NCI-H2081 (cell line): Measurements from ENCODE around the gene FAM111B.
"Not testable (repeated sequence)": the region's sequence is repeated elsewhere in the genome, so short reads cannot be mapped to it uniquely, and the experiment has no call there.

Experiments
- DNase-seq, 2 experiments: peaks; one replicate each; lab custom pipeline; 2025; lab: John Stamatoyannopoulos, UW

Gene FAM111B

GRCh38 chr11:59102259-59102765, 4.7 kb upstream of the FAM111B start:
- DNase-seq = peak; percentile 0 to 6

GRCh38 chr11:59107721-59108120, 684 bp downstream of the FAM111B start:
- peak in 1 of 2 experiments; percentile 36 for DNase-seq

GRCh38 chr11:59112494-59112893, 5.5 kb downstream of the FAM111B start:
- no peak for DNase-seq

- no peak for DNase-seq
Measured at GRCh38 chr11:59114344-59114743, 7.3 kb downstream of the FAM111B start.

GRCh38 chr11:59115553-59115952, 8.5 kb downstream of the FAM111B start:
- DNase-seq = no peak

- DNase-seq = no peak
Measured at GRCh38 chr11:59117774-59118173, 10.7 kb downstream of the FAM111B start.

- no peak for DNase-seq
Measured at GRCh38 chr11:59119826-59120225, 12.8 kb downstream of the FAM111B start.

- DNase-seq = peak; percentile 55 to 69
Measured at GRCh38 chr11:59135648-59136461, 28.8 kb downstream of the FAM111B start.

- not testable (repeated sequence) for DNase-seq
Measured at GRCh38 chr11:59136551-59136950, 29.5 kb downstream of the FAM111B start.

- DNase-seq = no peak
Measured at GRCh38 chr11:59137190-59137589, 30.2 kb downstream of the FAM111B start.

GRCh38 chr11:59138643-59139042, 31.6 kb downstream of the FAM111B start:
- no peak for DNase-seq

- no peak for DNase-seq
Measured at GRCh38 chr11:59141191-59141590, 34.2 kb downstream of the FAM111B start.

- DNase-seq = no peak
Measured at GRCh38 chr11:59141673-59142460, 34.8 kb downstream of the FAM111B start.

- peak; percentile 72 to 85 for DNase-seq
Measured at GRCh38 chr11:59142530-59143507, 35.8 kb downstream of the FAM111B start, which contains the start of gene FAM111A. FAM111A (plus strand) TSS chr11:59142856; CDS start chr11:59148873, 6,017 bp downstream.

GRCh38 chr11:59144096-59144495, 37.1 kb downstream of the FAM111B start:
- DNase-seq = no peak

GRCh38 chr11:59144579-59145345, 37.7 kb downstream of the FAM111B start:
- peak; percentile 90 to 94 for DNase-seq

GRCh38 chr11:59145534-59145933, 38.5 kb downstream of the FAM111B start:
- no peak for DNase-seq

GRCh38 chr11:59151761-59152160, 44.7 kb downstream of the FAM111B start:
- DNase-seq = no peak

- DNase-seq = no peak
Measured at GRCh38 chr11:59152312-59152951, 45.4 kb downstream of the FAM111B start.

GRCh38 chr11:59154610-59155009, 47.6 kb downstream of the FAM111B start:
- DNase-seq = no peak
